Measurements from ENCODE around the gene SNCA. TPM values are rescaled to one million over a fixed set of nuclear protein-coding genes. Genes with fewer than 3 reads are reported as not detected.

Gene SNCA
- total and polyA plus RNA-seq, 5 experiments from 2014 or later, result not detected

DNA sequence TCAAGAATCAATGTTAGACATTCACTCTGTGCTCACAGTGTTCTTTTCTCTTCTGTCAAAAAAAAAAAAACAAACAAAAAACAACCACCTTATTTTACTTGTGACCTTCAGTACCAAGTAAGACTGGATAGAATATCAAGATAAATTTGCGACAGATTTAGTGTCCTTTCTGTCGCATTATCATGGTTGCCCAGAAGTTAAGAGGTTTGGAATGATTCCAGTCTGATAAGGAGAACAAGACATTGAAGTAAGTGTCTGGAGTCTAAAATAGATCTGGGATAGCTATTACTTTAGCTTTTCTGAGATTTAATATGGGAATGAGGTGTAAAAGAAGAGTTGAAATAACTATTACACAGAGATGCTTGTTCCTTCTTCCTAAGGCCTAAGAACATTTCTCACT, 31.7 kb downstream of the SNCA start:
- Mint-ChIP-seq H3K4me1 (no peaks in the 10 kb centered on the region), H3K4me3 (no peak overlapping the region)

DNA sequence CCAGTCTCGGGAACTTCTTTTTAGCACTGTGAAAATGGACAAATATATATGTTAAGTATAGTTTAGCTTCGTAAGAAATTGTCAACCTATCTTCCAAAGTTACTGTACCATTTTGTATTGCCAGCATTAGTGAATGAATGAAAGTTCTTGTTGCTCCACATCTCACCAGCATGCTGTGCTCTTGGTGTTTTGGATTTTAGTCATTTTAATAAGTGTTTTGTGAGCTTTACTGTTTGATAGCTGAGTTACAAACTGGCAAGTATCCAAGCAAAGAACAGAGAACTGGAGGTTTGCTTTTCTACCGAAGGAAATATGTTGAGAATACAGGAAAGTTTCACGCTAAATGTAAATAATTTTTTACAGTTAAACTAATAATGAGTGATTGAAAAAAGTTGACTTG, 33.0 kb downstream of the SNCA start:
- H3K27me3 Mint-ChIP-seq, result no peaks in the 10 kb centered on the region
- POLR2A ChIA-PET, result no interaction called here
- H3K27ac Mint-ChIP-seq, result no peak overlapping the region
- H3K36me3 Mint-ChIP-seq, result no peaks in the 10 kb centered on the region
- H3K4me3 Mint-ChIP-seq, result no peak overlapping the region
- H3K4me1 Mint-ChIP-seq, result no peaks in the 10 kb centered on the region
- DNase-seq (no peak), ATAC-seq (no peak)
- H3K9me3 Mint-ChIP-seq, result no peaks in the 10 kb centered on the region

More for the DNA sequence above, 31.7 kb downstream of the SNCA start:
- POLR2A ChIA-PET, result no interaction called here
- DNase-seq (no peak), ATAC-seq (no peak)
- Mint-ChIP-seq H3K27me3 (no peaks in the 10 kb centered on the region), H3K27ac (no peak overlapping the region), H3K9me3 (no peaks in the 10 kb centered on the region), H3K36me3 (no peaks in the 10 kb centered on the region)

DNA sequence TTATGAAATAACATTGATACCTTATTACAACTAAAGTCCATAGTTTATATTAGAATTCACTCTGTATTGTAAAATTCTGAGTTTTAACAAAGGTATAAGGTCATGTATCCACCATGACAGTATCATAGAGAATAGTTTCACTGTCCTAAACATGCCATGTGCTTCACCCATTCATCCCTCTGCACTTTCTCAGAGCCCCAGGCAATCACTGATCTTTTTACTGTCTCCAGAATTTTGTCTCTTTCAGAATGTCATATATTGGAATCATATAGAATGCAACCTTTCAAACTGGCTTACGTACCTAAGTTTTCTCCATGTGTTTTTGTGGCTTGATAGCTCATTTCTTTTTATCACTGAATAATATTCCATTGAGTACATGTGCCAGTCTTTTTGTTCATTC, 33.9 kb downstream of the SNCA start:
- Mint-ChIP-seq H3K4me3 (no peak overlapping the region), H3K27ac (no peak overlapping the region), H3K4me1 (no peaks in the 10 kb centered on the region)

DNA sequence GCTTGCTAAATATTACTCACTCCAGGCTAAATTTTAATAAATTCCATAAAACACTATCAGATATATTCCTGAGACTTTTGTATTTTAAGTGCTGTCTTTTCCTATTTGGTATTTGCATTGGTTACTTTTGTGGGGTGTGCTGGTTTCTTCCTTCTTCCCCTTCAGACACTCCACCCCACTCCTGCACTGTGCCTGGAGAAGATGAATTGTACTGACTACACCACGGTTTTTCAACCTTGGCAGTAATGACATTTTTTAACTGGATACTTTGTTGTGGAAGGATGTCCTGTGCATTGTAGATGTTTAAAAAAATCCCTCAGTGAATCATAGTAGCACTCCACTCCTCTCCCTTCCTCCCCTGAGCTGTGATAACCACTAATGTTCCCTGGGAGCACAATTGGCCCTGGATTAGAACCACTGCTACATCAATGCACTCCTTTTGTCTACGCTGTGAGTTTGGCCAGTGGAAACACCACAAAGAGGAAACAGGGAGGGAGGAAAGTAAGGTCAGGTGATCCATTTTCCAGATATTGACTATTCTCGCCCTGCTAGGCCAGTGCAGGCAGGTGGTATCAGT, 36.3 kb downstream of the SNCA start:
- H3K4me1 Mint-ChIP-seq, result no peaks in the 10 kb centered on the region
- H3K36me3 Mint-ChIP-seq, result no peaks in the 10 kb centered on the region
- peaks cover 0 to 9% (median 5%) of the 10 kb centered on the region in 5 donors for H3K27me3 Mint-ChIP-seq
- no peak overlapping the region for H3K4me3 Mint-ChIP-seq
- POLR2A ChIA-PET, result no interaction called here
- ATAC-seq (no peak), DNase-seq (no peak)
- no peaks in the 10 kb centered on the region for H3K9me3 Mint-ChIP-seq
- H3K27ac Mint-ChIP-seq, result no peak overlapping the region

More for the DNA sequence above, 33.9 kb downstream of the SNCA start:
- H3K36me3 Mint-ChIP-seq, result no peaks in the 10 kb centered on the region
- H3K27me3 Mint-ChIP-seq, result no peaks in the 10 kb centered on the region
- no peaks in the 10 kb centered on the region for H3K9me3 Mint-ChIP-seq
- ATAC-seq (no peak), DNase-seq (no peak)
- POLR2A ChIA-PET, result no interaction called here

DNA sequence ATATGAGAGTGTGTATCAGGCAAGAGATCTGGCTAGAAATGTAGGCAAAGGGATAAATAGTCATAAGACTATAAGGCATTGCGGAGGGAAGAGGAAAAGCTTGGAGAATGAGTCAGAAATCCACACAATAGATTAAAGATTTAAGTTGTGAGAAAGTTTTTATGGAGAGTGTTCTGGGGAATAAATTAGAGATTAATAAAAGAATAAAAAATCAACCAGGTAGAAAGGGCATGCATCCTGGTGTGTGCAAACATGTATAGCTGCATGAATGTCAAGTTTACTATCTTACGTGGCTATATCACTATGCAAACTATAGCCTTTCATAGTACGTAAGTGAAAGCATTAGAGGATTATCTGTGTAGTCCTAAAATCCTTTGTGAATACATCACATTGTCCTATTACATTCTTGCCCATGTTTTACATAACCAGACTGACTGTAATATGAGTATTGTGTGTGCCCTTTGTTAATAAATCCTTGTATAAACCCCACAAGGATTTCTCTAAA, 36.9 kb downstream of the SNCA start:
- H3K4me1 Mint-ChIP-seq, result no peaks in the 10 kb centered on the region
- no peaks in the 10 kb centered on the region for H3K9me3 Mint-ChIP-seq
- POLR2A ChIA-PET, result no interaction called here
- DNase-seq (no peak), ATAC-seq (no peak)
- peaks cover 0 to 9% (median 5%) of the 10 kb centered on the region in 5 donors for H3K27me3 Mint-ChIP-seq
- H3K36me3 Mint-ChIP-seq, result no peaks in the 10 kb centered on the region
- no peak overlapping the region for H3K4me3 Mint-ChIP-seq
- no peak overlapping the region for H3K27ac Mint-ChIP-seq

DNA sequence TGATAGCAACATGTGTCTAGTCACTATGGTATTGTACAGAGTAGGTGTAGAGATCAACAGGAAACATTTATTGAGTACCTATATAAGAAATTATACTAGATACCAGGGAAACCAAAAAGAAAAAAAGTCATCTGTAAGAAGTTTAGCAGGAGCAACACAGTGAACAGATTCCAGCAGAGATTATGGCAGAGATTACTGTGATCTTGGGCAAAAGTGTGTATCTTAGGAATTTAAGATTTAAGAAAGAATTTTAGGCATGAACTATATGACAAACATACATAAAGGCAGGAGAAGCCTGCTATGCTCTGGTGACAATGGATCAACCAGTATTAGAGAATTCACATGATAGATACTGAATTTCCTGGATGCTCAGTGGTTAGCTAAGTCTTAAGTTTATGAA, 37.9 kb downstream of the SNCA start:
- H3K27ac Mint-ChIP-seq, result no peak overlapping the region
- no peak for DNase-seq
- H3K27me3 Mint-ChIP-seq, result peaks cover 0 to 9% (median 5%) of the 10 kb centered on the region in 5 donors
- no peak for ATAC-seq
- H3K4me1 Mint-ChIP-seq, result no peaks in the 10 kb centered on the region
- POLR2A ChIA-PET, result no interaction called here
- H3K36me3 Mint-ChIP-seq, result no peaks in the 10 kb centered on the region
- H3K9me3 Mint-ChIP-seq, result no peaks in the 10 kb centered on the region
- no peak overlapping the region for H3K4me3 Mint-ChIP-seq

DNA sequence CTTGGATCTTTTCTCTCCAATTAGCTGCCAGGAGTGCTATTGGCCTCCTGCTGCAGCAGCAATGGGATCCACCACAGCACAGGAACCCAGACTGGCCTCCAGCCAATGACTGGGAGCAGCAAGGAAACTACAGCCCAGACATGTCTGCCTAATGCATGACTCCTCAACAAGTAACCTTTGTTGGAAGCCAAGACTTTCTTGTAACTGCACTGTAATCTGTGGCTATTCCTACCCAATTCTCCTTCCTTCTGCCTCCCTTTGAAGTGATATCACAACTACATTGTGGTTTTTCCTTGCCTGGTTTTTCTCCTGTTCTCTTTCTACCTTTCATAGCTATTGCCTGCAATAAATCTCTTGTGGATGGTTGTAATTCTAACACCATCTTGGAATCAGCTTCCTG, 39.8 kb downstream of the SNCA start:
- ATAC-seq, result no peak
- no peak overlapping the region for H3K27ac Mint-ChIP-seq
- H3K9me3 Mint-ChIP-seq, result peaks cover 0 to 2% (median 0%) of the 10 kb centered on the region in 9 donors

DNA sequence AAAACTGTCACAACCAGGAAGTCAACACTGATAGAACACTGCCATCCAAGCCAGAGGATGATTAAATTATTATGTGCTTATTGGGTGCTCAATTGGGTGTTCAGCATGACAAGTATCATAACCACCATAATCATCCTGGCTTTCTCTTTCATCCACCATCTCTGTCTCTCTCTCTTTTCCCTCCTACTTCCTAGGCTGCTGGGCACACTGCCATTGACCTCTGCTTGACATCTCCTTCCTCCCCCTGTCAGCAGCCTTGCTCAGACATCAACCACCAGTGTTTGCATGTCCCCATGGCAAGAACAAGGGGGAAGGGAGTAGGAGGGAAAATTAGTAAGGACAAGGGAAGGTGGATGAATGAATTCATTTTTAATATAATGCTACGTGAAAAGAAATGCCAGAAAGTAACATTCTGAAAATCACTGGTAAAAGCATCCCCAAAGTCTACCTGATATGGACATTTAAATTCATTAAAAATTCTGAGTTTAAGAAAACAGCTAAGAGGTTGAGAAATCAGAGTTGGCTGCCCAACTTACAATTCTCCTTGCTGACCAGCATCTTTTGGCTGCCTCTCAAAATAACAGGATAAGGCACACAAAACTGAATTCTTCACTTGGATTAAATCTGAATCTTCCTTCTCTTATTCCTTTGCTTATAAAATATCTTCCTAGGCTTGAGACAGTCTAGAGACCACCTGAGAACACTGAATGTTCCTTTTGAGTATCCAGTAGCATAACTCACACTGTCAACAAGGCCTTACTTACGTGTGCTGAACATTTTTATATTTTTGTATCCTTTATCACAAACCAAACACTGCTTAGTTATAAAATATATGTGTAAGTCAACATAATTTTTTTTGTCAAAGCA, 48.5 kb downstream of the SNCA start:
- Mint-ChIP-seq H3K9me3 (peaks cover 0 to 2% (median 0%) of the 10 kb centered on the region in 9 donors), H3K27me3 (peaks cover 0 to 1% (median 0%) of the 10 kb centered on the region in 5 donors), H3K4me3 (no peak overlapping the region), H3K27ac (no peak overlapping the region), H3K36me3 (no peaks in the 10 kb centered on the region), H3K4me1 (no peaks in the 10 kb centered on the region)
- DNase-seq (no peak), ATAC-seq (no peak)
- POLR2A ChIA-PET, result no interaction called here

More for the DNA sequence above, 39.8 kb downstream of the SNCA start:
- peaks cover 0 to 9% (median 6%) of the 10 kb centered on the region in 5 donors for H3K27me3 Mint-ChIP-seq
- H3K4me3 Mint-ChIP-seq, result no peak overlapping the region
- POLR2A ChIA-PET, result no interaction called here
- H3K4me1 Mint-ChIP-seq, result no peaks in the 10 kb centered on the region
- no peaks in the 10 kb centered on the region for H3K36me3 Mint-ChIP-seq
- no peak for DNase-seq

DNA sequence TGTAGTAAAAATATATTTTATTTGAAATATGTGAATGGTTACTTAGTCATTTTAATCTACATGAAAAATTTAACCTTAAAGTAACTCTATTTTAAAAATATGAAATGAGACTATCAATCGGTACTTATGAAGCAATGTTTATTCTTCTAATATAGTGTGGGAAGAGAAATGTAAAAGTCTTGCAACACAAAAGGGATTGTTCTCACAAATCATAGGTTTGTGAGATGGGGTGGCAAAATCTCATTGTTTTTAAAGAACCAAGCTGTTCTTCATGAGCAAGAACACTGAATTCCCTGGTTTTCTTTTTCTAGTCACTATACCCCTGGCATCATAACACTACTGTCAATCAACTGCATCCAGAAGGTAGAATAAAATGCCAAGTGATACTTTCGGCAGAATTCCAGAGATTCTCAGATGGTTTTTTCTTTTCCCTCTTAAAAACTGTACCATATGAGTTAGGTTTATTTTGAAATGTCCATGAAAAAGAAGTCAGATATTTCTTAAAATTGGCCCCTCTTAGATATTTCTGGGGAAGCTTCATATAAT, 52.2 kb downstream of the SNCA start:
- H3K36me3 Mint-ChIP-seq, result no peaks in the 10 kb centered on the region

DNA sequence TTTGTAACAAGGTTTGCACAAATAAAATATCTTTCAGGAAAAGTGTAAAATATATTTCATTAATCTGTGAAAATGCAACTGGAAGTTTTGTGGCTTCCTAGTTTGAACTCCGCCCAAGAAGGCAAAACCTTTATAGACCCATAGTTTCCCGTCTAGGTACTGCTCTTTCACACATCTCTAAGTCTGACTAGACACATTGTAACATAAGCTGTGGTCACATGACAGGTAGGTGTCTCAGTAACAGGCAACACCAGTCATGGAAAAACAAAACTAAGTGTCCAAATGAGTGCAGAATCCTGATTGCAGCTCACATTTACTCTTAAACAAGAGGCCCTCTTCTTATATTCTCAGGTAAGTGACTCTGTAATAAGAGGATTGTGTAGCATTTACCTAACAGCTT, 55.6 kb downstream of the SNCA start:
- Mint-ChIP-seq H3K27me3 (peaks cover 0 to 7% (median 6%) of the 10 kb centered on the region in 5 donors), H3K9me3 (peaks cover 7 to 35% (median 17%) of the 10 kb centered on the region in 9 donors), H3K4me3 (no peak overlapping the region), H3K4me1 (no peaks in the 10 kb centered on the region), H3K27ac (no peak overlapping the region), H3K36me3 (peaks cover 0 to 26% (median 3%) of the 10 kb centered on the region in 3 donors)
- ATAC-seq (no peak), DNase-seq (no peak)
- POLR2A ChIA-PET, result no interaction called here

More for the DNA sequence above, 52.2 kb downstream of the SNCA start:
- H3K4me1 Mint-ChIP-seq, result no peaks in the 10 kb centered on the region
- DNase-seq, result no peak
- no peak for ATAC-seq
- H3K4me3 Mint-ChIP-seq, result no peak overlapping the region
- peaks cover 0 to 2% (median 0%) of the 10 kb centered on the region in 9 donors for H3K9me3 Mint-ChIP-seq
- POLR2A ChIA-PET, result no interaction called here
- no peak overlapping the region for H3K27ac Mint-ChIP-seq
- H3K27me3 Mint-ChIP-seq, result no peaks in the 10 kb centered on the region

DNA sequence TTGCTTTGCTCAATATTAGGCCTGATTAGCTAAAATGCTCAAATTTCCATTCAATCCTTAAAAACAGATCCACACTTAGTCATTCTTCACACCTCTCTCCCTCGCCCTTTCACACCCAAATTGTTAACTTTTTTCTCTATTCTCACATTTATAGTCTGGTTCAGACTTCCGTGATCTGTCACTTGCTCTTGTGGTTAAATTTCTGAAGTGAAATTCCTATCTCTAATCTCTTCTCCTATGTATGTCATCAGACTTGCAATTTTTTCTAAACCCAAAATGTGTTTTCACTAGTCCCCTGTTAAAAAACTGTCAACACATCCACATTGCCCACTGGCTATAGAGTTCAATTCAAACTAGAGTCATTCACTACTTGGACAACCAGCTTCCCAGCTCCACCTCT, 63.2 kb downstream of the SNCA start:
- no peak overlapping the region for H3K27ac Mint-ChIP-seq
- POLR2A ChIA-PET, result no interaction called here
- H3K27me3 Mint-ChIP-seq, result peaks cover 7 to 36% (median 10%) of the 10 kb centered on the region in 5 donors
- H3K4me1 Mint-ChIP-seq, result no peaks in the 10 kb centered on the region
- no peak for ATAC-seq
- DNase-seq, result no peak
- H3K4me3 Mint-ChIP-seq, result no peak overlapping the region
- peaks cover 0 to 24% (median 2%) of the 10 kb centered on the region in 3 donors for H3K36me3 Mint-ChIP-seq
- H3K9me3 Mint-ChIP-seq, result peaks cover 4 to 40% (median 20%) of the 10 kb centered on the region in 9 donors

DNA sequence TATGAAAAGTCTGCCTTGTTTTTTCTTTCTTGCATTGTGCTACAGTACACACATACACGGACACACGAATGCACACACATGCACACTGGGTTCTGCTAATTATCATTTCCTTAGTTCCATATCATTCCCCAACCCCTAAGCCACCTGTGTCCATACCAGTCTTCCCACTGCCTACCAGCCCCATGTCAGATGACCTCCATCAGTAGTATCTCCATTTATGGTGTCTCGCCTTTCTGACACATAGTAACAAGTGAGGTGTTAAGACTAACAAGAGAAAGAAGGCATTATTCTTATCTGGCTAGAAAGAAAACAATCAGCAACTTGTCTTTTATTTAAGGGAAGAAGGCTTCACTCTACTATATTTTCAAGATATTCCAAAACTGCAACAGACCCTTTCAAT, 67.1 kb downstream of the SNCA start:
- no peak overlapping the region for H3K27ac Mint-ChIP-seq
- peaks cover 0 to 8% (median 0%) of the 10 kb centered on the region in 9 donors for H3K9me3 Mint-ChIP-seq
- no peak for DNase-seq
- peaks cover 0 to 5% (median 2%) of the 10 kb centered on the region in 3 donors for H3K36me3 Mint-ChIP-seq
- H3K27me3 Mint-ChIP-seq, result peaks cover 3 to 25% (median 10%) of the 10 kb centered on the region in 5 donors
- H3K4me1 Mint-ChIP-seq, result no peaks in the 10 kb centered on the region
- POLR2A ChIA-PET, result no interaction called here
- no peak for ATAC-seq
- H3K4me3 Mint-ChIP-seq, result no peak overlapping the region

DNA sequence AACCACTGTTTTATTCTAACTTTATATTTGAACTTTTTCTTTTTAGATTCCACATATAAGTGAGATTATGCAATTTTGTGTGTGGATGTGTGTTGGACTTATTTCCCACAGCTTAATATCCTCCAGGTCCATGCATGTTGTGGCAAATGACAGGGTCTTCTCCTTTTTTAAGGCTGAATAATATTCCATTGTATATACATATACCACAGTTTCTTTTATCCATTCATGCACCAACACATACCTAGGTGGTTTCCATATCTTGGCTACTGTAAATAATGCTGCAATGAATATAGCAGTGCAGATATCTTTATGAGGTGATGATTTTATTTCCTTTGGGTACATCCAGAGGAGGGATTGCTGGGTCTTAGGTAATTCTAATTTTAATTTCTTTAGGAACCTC, 69.0 kb downstream of the SNCA start:
- Mint-ChIP-seq H3K4me3 (no peak overlapping the region), H3K4me1 (no peaks in the 10 kb centered on the region), H3K9me3 (peaks cover 0 to 5% (median 0%) of the 10 kb centered on the region in 9 donors), H3K27me3 (peaks cover 0 to 14% (median 4%) of the 10 kb centered on the region in 5 donors), H3K27ac (no peak overlapping the region), H3K36me3 (no peaks in the 10 kb centered on the region)
- DNase-seq (no peak), ATAC-seq (no peak)
- POLR2A ChIA-PET, result no interaction called here
